GM18508 (cell line): ENCODE measurements around the gene OR9Q1.

Source experiments
- ATAC-seq: cut with Tn5 transposase; IDR thresholded peaks from one replicate; pipeline ENCODE4 v1.9.1; 2021; ENCODE audit warnings: moderate number of reproducible peaks; ENCODE audit not compliant: insufficient read depth, unreplicated experiment

Gene OR9Q1

GRCh38 chr11:58216476-58216875, 192.8 kb downstream of the OR9Q1 start:
- no peak for ATAC-seq

- ATAC-seq: no peak
Measured at GRCh38 chr11:58222721-58223120, 199.0 kb downstream of the OR9Q1 start.

- ATAC-seq: no peak
Measured at GRCh38 chr11:58227956-58228615, 204.4 kb downstream of the OR9Q1 start.
